NCI-H2107 treated with DMSO at 0.1 percent for 48 hours (cell line): Measurements from ENCODE around the gene ELOB.
"Not testable (repeated sequence)": the region's sequence is repeated elsewhere in the genome, so short reads cannot be mapped to it uniquely, and the experiment has no call there.

Experiments
- DNase-seq: peaks from one replicate; lab custom pipeline; 2025; ENCODE audit not compliant: unreplicated experiment; lab: John Stamatoyannopoulos, UW

The ELOB gene

GRCh38 chr16:2724816-2725348, 52.2 kb downstream of the ELOB start:
- no peak for DNase-seq

DNA sequence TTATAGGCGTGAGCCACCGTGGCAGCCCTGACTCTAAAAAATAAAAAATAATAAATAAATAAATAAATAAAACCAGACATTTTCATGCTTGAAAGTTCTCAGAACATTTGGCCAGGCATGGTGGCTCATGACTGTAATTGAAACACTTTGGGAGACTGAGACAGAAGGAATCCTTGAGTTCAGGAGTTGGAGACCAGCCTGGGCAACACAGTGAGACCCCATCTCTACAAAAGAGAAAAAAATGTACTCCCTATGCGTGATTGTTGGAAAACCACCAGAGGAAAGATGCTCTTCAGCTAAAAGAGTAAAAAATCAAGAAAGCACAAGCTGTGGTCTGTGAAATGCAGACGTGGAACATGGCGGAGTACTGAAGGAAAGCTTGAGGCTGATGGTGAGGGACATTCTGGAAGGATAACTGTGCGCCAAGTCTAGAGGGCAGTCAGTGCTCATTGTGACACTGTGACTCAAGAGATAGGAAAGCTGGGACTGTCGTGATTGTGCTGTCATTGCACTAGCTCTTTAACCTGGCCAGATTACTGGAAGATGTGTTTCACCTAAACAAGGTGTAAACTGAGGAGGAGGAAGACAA, 52.9 kb downstream of the ELOB start:
- no peak for DNase-seq

- DNase-seq, result not testable (repeated sequence)
Measured at GRCh38 chr16:2721634-2722173, 55.4 kb downstream of the ELOB start.
